ENCODE measurements around the gene DNM1L. TPM values are rescaled to one million over a fixed set of nuclear protein-coding genes. Genes with fewer than 3 reads are reported as not detected.

The DNM1L gene
- total RNA-seq, result 36.4 TPM

DNA sequence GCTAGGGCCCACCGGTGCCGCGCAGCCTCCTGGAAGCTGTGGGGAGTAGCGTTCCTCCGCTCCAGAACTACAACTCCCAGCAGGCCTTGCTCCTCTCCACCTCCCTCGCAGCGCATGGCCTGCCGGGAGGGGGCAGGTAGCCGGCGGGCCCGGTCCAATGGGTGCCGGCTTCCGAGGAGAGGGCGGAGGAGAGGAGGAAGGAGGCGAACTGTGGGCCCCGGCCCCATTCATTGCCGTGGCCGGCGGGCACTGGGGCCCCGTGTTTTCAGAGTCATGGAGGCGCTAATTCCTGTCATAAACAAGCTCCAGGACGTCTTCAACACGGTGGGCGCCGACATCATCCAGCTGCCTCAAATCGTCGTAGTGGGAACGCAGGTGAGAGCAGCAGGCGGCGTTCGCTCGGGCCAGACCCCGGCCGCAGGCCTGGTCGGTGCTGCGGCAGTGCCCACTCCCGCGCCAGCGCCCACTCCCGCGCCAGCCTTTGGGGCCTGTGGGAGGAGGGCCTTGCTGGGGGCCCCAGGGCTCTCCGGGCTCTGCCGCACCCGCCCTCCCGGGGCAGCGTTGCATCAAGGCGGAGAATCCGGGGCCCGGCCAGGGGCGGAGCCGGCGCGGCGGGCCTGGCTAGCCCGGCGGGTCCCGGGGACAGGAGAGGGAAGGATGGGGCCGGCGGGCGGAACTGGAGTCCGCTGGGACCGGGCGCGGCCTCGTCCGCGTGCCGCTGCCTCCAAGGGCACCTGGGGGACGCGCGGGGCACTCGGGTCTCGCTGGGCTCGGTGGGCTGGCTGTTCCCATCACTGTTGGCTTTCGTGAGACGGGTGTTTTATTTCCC, at the start of gene DNM1L:
Gene DNM1L, plus strand, starts transcription at position 211 of the 829 bp plus-strand sequence. Its CDS starts 63 bp downstream, at position 274.
- DNase-seq (ENCODE audit: low read depth in 2 of 3, low spot score in 2 of 3), result peak; percentile 74 to 96 (median 96)

DNA sequence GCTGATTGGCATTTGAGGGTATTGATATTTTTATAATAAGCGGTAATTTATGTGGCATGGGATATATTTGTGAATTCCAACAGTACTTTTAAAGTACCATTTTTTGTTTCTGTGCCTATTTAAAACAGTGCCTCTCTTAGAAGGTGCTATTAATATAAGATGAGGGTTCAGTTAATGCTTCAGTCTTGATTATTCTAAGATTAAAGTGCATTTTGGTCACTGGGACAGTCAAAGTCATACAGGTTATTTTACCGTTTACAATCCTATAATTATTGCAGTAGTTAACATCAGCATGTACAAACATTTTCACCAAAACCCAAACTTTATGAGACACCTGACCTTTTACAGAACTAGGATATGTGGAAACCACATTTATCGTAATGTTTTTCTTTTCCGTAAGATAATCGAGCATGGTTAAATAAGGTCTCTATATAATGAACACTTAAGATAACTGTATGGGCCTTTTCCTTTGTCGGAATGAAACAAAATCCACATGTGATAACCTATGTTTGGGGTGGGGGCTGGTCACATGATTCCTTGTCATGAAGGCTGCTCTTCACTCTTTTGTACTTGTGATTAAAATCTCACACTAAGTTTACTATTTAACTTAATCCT, 37.7 kb upstream of the DNM1L start:
- DNase-seq (ENCODE audit: low read depth in 2 of 3, low spot score in 2 of 3), result no peak

DNA sequence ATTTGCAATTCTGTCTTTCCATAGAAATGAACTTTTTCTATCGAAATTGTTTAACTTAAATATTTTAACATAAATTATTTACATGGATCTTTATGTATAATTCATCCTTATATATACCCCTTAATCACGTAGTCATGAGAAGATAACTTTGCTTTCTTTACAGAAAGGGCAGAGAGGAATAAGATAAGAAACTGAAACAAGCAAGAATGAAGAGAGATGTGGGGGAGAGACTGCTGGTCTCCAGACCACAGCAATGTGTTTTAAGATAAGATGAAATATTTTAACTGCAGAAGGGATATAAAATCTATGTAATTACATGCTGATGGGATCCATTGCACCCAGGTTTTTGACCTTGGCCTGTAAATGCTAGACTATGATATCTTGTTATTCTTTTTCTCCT, 34.7 kb upstream of the DNM1L start:
- DNase-seq (ENCODE audit: low read depth in 2 of 3, low spot score in 2 of 3), result peak in 2 of 3 donors; percentile 18 to 56

DNA sequence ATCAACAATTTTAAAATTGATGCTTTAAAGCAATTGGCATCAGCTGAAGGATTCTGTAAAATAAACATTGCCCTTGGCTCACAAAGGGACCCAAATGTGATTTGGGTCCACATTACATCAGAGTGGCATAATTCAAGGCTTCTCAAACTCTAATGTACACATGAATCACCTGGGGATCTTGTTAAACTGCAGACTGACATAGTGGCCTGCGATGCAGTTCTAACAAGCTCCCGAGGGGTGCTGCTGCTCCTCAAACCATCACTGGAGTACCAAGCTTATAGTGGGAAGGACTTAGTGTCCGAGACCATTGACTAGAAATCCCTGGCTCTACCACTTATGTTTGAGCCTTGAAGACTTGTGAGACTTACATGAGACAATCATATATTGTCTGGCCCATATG, 31.8 kb upstream of the DNM1L start:
- DNase-seq (ENCODE audit: low read depth in 2 of 3, low spot score in 2 of 3), result no peak

DNA sequence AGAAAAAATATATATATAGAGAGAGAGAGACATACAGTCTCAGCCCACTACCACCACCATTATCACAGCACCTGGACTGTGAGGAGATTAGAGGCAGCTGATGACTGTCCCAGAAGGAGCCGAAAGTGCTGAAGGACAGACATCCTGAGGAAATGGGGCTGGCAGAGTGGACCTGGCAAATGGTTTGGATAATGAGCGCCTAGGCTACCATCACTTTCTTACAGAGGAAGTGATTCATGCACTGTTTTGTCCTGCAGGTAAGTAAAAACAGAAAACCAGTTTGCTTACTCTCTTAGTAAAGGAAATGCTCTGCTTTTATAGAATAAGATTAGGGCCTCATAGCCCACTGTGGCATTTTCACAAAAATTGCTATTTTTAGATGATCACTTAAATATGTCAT, 28.6 kb upstream of the DNM1L start:
- no peak for DNase-seq (ENCODE audit: low read depth in 2 of 3, low spot score in 2 of 3)

DNA sequence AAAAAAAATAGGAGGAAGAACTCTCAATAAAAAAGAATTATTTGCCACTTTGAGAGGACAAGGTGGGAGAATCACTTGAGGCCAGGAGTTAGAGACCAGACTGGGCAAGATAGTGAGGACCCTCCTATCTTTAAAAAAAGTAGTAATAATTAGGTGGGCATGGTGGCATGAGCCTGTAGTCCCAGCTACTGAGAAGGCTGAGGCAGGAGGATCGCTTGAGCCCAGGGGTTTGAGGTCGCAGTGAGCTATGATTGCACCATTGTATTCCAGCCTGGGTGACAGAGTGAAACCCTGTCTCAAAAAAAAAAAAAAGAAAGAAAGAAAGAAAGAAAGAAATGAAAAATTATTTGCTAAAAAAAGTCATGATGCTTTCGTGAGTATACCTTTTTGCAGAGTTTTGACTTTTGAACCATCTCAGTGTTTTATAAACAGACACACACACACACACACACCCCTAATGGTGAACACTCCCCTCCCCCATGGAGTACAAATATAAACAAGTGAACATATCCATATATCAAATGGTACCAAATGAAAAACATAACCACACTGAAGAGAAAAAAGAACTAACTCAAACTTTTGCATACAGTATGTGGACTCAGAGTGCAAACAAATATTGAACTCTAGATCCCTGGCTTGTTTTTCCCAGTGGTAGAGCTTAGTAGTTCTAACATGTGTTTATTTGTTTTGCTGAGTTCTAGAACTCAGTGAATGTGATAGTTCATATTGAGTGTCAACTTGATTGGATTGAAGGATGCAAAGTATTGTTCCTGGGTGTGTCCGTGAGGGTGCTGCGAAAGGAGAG, 27.7 kb upstream of the DNM1L start:
- DNase-seq (ENCODE audit: low read depth in 2 of 3, low spot score in 2 of 3), result no peak

DNA sequence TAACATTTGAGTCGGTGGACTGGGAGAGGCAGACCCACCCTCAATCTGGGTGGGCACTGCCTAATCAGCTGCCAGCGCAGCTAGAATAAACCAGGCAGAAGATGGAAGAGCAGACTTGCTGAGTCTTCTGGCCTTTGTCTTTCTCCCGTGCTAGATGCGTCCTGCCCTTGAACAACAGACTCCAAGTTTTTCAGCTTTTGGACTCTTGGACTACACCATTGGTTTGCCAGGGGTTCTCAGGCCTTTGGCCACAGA, 27.2 kb upstream of the DNM1L start:
- DNase-seq (ENCODE audit: low read depth in 2 of 3, low spot score in 2 of 3), result no peak

DNA sequence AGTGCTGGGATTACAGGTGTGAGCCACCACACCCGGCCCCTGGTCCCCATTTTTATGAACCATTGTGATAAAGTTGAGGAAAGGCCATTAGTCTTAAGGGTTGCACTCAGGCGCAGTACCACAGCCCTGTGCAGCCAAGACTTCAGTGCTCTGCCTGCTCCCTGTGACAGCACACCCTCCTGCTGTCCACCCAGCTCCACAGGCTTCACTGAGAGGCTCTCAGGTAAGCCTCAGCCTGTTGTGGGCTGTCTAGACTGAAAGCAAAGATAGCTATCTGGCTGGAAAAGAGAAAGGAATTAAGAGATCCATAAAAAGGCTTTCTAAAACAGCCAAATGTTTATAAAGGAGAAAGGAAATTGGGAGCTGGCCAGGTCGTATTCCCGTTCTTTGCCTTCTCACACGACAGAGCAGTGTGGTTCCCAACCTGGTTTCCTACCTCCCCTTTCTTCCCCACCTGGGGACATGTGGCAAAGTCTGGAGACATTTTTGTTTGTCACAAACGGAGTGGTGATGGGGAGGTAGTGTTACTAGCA, 19.1 kb upstream of the DNM1L start:
- DNase-seq (ENCODE audit: low read depth in 2 of 3, low spot score in 2 of 3), result no peak

DNA sequence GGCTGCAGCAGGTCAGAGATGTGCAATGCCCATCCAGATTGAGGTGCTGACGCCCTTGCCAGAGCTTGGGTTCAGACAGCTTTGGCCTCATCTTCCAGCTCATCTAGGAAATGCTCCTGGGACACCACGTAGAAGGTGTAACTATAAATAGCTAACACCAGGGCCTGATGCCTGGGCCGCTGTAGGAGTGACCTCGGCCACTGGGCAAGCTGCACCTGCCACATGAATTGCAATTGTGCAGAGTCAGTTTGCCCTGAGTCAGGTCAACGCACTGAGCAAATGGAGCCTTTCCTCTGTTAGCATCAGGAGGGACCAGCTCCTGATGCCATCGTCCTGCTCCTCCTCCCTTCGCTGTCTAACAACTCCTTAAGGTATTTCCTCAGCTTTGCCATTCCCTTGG, 17.4 kb upstream of the DNM1L start:
- DNase-seq (ENCODE audit: low read depth in 2 of 3, low spot score in 2 of 3), result no peak

DNA sequence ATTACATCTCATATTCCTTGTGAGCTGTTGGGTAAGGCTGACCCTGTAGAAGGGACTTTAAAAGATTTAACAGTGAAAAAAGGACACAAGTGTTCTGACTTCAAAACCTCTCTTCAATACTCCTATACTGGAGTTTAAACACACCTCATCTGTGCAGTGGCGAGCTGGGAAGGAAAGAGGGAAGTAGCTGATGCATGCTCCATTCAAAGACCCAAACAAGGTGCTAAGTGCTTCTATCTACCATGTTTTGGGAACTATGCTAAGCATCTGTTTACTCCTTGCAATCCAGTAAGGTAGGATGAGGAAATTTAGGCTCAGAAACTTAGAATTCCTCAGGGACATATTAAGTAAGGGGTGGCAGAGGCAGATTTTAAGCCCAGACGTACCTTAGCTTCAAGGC, 16.4 kb upstream of the DNM1L start:
- DNase-seq (ENCODE audit: low read depth in 2 of 3, low spot score in 2 of 3), result no peak

DNA sequence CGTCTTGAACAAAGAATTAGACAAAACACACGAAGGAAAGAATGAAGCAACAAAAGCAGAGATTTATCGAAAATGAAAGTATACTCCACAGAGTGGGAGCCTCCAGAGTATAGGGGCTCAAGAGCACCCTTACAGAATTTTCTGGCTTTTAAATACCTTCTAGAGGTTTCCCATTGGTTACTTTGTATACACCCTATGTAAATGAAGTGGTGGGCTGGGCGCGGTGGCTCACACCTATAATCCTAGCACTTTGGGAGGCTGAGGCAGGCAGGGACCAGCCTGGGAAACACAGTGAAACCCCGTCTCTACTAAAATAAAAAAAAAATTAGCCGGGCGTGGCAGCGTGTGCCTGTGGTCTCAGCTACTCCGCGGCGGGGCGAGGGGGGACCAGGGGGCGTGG, 13.1 kb upstream of the DNM1L start:
- no peak for DNase-seq (ENCODE audit: low read depth in 2 of 3, low spot score in 2 of 3)

DNA sequence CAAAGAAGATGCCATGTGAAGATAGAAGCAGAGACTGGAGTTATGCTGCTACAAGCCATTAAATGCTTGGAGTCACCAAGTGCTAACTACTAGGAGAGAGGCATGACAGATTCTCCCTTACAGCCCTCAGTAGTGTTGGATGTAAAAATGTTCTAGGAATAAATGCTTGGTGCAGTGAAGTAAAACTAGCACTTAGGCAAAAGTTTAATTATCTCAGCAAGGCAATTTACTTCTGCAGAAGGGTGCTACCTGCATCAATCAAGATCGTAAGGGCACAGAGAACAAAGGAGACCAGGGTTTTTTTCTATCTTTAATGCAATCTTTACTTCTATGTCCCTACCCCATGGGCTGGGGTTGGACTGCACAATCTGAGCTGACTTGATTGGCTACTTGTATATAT, 9.5 kb upstream of the DNM1L start:
- no peak for DNase-seq (ENCODE audit: low read depth in 2 of 3, low spot score in 2 of 3)

DNA sequence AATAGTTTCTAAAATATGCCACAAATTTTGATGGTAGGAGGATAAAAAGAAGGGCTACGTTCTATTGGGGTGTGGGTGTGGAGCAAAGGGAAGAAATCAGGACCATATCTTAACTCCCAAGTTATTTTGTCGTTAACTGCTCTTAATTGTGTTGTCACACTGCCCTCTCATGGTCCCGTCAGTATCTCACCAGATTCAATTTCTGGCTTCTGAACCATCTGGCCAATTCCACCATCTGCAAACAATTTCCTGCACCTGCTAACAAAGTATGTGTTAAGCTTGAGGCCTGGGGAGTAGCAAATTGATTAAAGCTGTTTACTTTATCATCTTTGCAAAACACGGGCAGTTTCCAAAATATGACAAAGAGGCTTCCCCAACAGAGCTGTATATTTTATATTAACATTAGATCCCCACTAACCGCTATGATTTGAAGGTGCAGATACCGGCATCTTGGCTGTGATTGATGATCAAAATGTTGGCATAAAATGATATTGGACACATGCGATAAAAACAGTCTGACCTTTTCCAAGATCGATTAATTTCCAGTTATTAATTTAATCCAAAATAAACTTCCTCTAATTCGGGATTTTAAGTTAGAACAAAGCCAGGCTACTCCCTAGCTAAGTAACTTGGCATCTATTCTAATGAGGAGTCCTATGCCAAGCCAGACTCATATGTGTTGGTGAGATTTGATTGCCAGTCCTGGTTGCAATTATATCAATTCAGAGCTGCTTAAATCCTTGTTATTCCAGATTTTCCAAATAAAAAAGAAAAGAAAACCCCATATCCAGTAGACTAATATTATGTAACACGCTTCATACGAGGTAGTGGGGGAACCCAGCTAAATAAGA, 6.9 kb upstream of the DNM1L start:
- DNase-seq (ENCODE audit: low read depth in 2 of 3, low spot score in 2 of 3), result peak in 2 of 3 donors; percentile 72 to 91

DNA sequence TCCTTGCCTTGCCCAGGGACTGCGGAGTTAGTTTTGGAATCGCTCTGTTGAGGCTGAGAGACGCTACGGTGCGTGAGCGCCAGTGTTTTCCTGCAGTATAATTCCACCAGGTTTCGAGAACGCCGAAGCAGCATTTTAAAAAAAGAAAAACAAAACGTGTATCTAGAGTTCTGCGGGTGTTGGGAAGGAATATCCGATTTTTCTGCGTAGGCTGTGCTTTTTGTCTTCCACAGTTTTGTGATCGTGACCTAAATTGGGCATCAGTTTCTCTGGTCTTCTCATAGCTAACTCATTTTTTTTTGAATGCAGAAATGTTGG, 778 bp downstream of the DNM1L start:
- DNase-seq (ENCODE audit: low read depth in 2 of 3, low spot score in 2 of 3), result no peak

DNA sequence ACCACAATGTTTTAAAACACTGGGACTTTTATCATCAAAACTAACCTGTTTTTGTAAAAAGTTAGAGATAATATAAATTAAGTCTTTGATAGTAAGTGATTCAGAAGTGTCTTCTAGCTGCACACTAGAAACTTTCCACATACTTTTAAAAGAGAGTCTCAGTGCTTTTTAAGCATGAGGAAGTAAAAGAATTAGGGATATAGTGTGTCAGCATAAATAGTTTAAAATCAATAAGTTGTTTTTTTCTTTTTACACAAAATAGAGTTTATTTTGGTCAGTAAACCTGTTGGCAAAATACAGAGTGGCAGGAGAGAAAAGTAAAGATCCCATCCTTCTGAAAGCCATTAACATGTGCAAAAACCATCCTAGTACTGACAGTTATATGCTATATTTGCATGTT, 1.7 kb downstream of the DNM1L start:
- DNase-seq (ENCODE audit: low read depth in 2 of 3, low spot score in 2 of 3), result no peak

DNA sequence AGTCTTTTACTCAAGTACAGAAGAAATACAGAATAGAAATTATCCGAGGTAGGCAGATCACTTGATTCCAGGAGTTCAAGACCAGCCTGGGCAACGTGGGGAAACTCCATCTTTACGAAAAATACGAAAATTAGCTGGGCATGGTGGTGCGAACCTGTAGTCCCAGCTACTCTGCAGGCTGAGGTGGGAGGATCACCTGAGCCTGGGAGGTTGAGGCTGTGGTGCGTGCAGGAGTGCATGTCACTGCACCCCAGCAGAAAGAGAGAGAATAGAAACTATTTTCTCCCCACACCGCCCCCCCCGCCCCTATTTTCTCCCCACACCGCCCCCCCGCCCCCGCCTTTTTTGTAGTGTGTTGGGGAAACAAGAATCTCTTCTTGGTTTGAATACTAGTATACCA, 2.2 kb downstream of the DNM1L start:
- no peak for DNase-seq (ENCODE audit: low read depth in 2 of 3, low spot score in 2 of 3)

DNA sequence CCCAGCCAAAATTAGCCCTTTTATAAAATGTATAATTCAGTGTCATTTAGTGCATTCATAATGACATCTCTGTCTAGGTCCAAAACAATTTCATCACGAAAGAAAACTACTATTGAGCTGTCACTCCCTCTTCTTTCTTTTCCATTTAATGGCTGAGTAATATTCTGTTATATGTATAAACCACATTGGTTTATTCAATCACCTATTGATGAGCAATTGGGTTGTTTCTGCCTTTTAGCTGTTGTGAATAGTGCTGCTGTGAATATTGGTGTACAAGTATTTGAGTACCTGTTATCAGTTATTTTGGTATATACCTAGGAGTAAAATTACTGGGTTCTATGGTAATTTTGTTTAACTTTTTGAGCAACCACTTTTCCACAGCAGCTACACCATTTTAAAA, 7.2 kb downstream of the DNM1L start:
- no peak for DNase-seq (ENCODE audit: low read depth in 2 of 3, low spot score in 2 of 3)

DNA sequence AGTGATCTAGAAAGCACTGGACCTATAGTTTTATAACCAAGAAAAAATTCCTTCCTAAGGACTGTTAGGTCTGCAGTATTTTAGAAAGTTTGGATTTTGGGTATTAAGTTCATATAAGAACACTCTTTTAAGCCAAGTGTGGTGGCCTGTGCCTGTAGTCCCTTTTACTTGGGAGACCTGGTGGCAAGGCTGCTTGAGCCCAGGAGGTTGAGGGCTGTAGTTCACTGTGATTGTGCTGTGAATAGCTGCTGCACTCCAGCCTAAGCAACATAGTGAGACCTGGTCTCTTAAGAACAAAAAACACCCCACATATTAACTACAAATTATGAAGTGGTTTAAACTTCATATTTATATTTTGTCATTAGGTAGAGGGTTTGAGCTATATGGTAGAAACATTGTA, 9.7 kb downstream of the DNM1L start:
- DNase-seq (ENCODE audit: low read depth in 2 of 3, low spot score in 2 of 3), result no peak

DNA sequence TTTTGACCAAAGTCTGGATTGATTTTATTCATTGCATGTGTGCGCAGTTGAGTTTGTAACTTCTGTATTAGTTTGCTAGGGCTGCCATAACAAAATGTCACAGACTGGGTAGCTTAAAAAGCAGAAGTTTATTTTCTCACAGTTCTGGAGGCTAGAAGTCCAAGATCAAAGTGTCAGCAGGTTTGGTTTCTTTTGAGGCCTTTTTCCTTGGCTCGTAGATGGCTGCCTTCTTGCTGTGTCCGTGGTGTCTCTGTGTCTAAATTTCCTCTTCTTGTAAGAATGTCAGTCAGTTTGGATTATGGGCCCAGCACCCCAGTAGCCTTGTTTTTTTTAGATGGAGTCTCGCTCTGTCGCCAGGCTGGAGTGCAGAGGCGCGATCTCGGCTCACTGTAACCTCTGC, 11.8 kb downstream of the DNM1L start:
- DNase-seq (ENCODE audit: low read depth in 2 of 3, low spot score in 2 of 3), result no peak

DNA sequence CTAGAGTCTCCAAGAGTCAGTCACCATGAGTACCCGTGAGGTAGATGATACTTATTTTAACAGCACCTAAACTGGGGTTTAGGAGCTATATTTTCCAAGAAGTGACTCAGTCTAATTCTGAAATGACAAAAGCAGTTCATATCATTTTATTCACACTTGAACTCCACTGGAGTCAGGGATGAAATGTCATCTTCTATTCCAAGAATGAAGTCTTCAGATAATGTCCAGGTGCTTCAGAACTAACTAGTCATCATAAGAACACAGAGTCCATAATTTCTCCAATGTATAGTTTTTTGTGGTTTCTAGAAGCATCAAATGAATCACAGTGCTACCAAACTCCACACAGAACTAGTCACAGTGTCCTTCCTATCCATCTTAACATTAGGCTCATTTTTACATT, 13.3 kb downstream of the DNM1L start:
- DNase-seq (ENCODE audit: low read depth in 2 of 3, low spot score in 2 of 3), result no peak

DNA sequence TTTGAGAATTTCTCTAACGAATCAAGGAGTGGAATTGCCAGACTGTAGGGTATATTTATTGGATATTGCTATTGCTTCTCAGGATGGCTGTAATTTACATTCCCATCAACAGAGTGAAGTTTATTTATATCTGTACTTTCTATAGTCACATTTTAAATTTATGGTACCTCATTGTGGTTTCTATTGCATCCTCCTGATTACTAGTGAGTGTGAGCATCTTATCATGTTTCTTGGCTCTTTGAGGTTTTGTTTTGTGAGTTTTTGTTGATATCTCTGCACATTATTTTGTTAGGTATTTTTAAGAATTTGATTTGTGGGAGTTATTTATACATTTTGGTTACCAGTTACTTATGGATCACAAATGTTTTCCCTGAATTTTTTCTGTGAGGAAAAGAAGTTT, 13.9 kb downstream of the DNM1L start:
- DNase-seq (ENCODE audit: low read depth in 2 of 3, low spot score in 2 of 3), result peak in 2 of 3 donors; percentile 22 to 56
